Epidermal melanocyte (primary cell): ENCODE results near the gene IFT80.
"Not testable (repeated sequence)": the region's sequence is repeated elsewhere in the genome, so short reads cannot be mapped to it uniquely, and the experiment has no call there.

Source experiments
- DNase-seq: peaks from one replicate; pipeline ENCODE4 v3.0.0; 2011; ENCODE audit warnings: low spot score; ENCODE audit not compliant: insufficient read length

The IFT80 gene

DNA sequence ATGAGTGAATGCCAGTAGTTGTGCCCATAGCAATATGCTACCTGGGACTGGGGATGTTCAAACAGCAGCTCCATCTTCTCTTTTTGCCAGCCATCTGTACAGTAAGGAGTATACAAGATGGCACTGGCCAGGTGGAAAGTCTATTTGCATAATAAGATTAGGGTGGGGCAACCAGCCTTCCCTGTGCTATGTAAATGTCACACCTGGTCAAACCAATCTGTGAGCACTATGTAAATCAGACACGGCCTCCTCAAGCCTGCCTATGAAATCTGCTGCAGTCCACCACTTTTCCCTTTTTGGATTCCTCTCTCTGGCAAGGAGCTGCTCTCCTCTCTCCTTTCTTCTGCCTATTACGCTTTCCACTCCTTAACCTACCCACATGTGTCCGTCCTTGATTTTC, 120.8 kb downstream of the IFT80 start:
- no peak for DNase-seq

DNA sequence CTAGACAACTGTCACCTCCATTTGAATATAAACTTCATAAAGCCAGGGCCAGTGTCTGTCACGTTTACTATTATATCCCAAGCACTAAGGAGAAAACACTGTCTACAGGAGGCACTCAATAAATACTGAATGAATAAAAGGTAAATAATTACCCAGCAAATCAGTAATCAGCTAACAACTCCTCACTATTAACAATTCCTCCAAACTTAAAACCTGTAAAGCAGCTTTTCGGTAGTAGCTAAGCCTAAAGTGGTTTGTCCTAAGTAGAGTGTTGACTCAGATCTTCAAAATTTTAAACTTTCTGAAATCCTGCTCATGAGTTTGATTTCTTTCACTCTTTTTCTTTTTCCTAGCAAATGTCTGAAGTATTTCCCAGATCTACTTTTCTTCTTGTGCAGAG, 133.9 kb downstream of the IFT80 start:
- no peak for DNase-seq

GRCh38 chr3:160260587-160261270, 138.3 kb downstream of the IFT80 start:
- no peak for DNase-seq

DNA sequence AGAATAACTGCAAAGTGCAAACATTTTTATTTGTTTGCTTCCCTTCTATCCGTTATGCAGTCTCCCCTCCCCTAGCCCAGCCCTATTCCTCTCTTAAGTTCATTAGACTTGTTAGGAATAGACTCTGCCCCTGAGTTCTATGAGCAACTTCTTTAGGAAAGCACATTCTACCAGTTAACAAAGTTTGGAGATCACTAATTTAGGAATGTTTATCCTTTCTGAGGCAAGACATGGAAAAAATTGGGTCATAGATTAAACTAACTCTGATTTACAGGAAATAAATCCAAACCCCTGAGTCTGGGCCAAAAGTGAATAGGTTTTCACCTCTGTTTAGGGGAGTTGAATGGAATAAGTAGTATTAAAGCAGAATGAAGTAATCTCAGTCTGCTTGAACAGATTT, 139.4 kb downstream of the IFT80 start:
- no peak for DNase-seq

DNA sequence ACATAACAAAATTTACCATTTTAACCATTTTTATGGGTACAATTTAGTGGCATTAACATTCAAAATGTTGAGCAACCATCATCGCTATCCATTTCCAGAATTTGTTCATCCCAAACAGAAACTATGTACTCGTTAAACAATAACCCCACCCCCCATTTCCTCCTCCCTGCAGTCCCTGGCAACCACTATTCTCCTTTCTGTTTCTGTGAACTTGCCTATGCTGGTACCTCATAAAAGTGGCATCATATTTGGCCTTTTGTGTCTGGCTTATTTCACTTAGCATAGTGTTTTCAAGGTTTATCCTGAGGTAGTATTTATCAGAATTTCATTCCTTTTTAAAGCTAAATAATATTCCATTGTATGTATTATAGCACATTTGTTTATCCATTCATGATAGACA, 141.4 kb downstream of the IFT80 start:
- DNase-seq: no peak

- no peak for DNase-seq
Observed at GRCh38 chr3:160253298-160253697, 145.7 kb downstream of the IFT80 start.

DNA sequence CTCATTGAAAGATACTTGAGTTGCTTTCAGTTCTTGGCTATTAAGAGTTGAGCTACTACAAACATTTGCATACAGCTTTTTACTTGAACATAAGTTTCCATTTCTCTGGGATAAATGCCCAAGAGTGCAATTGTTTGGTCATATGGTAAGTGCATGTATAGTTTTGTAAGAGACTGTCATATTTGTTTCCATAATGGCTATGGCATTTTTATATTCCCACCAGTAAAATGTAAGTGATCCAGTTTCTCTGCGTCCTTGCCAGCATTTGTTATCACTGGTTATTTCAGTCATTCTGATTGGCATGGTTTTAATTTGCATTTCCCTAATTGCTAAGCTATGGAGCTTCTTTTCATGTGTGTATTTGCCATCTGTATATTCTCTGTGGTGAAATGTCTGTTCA, 151.3 kb downstream of the IFT80 start:
- no peak for DNase-seq

DNA sequence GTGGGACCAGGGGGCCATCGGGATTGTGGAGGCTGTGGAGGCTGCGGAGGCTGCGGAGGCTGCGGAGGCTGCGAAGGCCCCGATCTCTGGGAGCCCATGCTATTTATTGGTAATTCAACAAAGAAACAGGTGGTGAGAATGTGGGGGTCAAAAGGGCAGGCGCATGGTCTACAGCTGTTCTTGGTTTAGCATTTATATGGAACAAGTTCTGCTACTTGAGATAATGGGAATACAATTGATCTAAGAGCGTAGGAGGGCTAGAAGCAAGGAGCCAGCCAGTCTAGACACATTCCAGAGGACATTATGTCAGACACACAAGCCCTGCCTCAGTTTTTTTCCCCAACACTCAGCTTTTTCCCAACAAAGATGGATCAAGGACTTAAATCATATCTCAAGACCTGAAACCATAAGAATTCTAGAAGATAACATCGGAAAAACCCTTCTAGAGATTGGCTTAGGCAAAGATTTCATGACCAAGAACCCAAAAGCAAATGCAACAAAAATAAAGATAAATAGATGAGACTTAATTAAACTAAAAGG, 153.7 kb downstream of the IFT80 start:
- no peak for DNase-seq

DNA sequence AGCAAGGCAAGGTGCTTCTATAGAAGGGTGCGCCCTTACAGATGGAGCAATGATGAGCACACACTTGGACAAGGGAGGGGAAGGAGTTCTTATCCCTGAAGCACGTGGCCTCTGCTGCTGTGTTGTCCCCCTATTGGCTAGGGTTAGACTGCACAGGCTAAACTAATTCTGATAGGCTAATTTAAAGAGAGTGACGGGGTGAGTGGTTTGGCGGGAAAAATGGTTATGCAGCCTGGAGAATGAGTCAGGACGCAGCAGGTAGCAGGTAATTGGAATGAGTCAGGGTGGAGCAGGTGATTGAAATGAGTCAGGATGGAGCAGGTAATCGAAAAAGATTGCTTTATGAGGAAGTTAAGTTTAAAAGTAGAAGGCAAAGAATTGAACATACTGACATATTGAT, 158.3 kb downstream of the IFT80 start:
- DNase-seq: not testable (repeated sequence)

DNA sequence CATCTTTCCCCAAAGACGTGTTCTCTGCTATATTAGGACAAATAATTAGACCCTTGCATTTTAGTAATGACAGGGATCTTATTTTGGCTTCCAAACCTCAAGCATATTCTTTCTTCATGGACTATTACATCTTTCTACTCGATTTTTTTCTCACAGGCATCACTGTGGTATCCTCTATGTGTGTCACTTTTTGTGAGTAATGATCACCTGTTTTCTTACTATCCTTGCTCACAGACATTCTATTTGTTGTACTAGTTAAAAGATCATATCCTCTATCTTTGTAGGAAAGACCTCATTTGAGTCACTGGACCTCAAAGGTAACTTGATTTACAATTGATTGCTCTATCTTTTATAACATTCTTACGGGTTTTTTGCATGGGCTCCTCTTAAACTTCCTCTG, 167.0 kb downstream of the IFT80 start:
- DNase-seq: no peak

DNA sequence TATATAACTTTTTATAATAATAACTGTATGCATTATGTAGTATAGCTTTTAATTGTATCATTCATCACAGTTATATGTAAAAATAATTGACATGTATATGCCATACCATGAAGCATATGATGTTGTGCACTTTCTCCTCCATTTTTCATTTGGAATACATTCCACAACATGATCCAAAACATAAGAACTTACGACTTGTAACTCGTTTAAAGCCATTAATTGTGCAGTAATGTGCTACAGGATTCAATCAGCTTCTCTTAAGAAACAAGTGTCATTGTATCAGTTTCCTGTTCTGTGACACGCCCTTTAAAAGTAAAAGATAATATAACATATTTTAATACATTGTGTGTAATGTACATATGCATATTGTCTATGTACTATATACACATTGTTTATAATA, 171.6 kb downstream of the IFT80 start:
- DNase-seq: no peak

DNA sequence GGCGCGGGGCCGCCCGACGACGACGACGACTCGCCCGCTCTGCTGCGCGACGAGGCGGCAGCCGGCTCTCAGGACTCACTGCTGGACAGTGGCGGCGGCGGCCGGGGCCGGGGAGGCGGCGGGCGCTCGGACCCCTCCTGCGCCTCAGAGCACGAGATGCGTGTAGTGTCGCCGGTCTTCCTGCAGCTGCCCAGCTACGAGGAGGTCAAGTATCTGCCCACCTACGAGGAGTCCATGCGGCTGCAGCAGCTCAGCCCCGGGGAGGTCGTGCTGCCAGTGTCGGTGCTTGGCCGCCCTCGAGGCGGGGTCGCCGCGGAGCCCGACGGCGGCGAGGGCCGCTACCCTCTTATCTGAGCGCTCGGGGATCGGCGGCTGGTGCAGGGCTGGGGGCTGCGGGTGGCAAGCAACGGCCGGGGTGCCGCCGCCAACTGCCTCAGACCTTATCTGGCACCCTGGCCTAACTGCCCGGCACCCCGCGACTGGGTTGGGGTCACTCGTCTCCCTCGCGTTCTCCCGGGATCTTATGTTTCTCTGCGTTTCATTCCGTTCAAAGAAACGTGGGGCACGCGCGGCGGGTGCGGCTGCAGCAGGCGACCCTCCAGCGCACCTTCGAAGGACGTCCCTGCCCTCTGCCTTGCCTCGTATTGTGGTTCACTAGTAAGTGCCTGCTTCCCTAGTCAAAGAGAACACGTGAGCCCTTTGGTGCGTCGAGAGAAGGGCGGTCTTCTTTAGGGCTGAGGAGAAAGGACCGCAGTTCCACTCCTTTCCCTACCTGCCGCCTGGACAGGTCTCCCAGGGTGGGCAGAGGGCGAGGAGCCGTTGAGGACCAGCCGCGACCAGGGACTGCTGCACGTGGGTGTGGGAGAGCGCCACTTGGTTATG, 172.8 kb downstream of the IFT80 start:
- no peak for DNase-seq

DNA sequence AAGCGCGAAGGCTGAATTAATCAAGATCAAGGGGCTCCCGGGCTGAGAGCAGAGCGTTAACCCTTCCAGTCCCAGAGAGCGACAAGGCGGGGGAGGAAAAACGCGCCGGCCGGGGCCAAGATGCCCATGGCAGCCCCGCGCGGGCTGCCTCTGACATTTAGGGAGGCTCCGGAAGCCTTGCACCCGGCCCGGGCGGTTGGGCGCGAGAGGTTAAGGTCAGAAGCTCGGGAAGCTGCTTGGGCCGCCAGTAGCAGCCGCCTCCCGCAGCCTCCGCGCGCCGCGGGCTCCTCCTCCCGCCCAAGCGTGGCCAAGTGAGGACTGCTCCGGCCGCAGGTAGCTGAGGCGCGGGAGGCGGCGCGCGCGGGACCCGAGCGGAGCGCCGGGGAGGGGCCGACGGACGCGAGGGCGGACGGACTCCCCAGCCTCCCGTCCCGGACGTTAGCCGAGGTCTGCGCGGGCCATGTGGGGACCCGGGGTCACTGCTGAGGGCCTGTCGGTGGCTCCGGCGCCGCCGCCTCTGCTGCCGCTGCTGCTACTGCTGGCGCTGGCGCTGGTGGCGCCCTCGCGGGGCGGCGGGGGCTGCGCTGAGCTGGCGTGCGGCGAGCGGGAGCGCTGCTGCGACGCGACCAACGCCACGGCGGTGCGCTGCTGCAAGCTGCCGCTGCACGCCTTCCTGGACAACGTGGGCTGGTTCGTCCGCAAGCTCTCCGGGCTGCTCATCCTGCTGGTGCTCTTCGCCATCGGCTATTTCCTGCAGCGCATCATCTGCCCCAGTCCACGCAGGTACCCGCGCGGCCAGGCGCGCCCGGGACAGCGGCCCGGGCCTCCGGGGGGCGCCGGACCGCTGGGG, 173.6 kb downstream of the IFT80 start, which contains the start of gene C3orf80:
Gene C3orf80, plus strand, starts transcription at position 247 of the 850 bp plus-strand sequence. Its CDS starts 214 bp downstream, at position 461.
- DNase-seq: no peak

DNA sequence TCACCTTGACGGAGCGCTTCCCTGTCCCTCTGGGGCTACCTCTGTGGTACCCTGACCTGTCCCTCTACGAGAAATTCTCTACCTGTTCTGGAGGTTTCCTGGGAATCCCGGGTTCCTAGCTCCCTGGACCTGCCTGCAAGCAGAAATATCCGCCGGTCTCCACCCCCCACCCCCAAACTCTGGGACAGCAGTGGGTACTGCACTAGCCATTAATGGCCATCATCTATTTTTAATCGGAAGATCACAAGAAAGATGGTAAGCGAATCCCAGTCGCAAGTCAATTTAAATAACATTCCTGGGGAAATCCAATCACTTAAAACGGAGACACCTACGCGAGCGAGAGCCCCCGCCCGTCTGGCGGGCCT, 174.2 kb downstream of the IFT80 start:
- no peak for DNase-seq

DNA sequence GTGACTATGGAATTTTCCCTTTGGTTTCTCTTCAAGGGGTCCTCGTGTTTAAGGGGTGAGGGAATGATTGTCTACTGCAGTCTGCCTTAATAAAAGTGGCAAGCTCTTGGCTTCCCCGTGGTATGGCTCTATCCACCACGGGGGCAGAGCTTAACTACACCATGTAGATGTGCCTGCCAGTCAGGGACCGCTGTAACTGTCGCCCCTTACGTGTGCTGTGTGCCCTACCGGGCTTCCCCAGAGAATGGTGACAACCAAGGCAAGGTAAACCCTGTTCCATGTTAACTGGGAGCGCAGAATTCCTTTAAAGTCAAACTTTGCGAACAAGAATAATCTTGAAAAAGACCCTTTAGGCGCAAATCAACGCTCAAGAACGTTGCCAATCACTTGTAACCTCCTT, 174.8 kb downstream of the IFT80 start:
- no peak for DNase-seq

DNA sequence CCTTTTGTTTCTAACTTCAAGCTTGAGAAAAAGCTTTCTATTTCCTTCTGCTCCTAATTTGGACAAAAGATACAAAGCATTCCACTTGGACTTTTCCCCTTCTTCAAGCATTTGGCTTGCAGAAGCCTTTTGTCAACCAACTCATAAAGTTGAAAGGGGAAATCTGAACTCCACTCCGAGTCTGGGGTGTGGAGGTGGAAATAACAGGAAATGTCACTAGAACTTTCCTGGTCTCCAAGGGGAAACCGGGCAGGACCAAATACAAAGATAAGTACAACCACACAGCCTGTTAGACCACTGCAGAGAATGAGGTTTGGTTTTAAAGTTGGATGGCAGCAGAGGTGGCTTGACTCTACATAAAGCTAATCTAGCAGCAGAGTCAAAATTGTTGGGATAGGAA, 178.0 kb downstream of the IFT80 start:
- no peak for DNase-seq

- DNase-seq: no peak
Observed at GRCh38 chr3:160220038-160220437, 179.0 kb downstream of the IFT80 start.

DNA sequence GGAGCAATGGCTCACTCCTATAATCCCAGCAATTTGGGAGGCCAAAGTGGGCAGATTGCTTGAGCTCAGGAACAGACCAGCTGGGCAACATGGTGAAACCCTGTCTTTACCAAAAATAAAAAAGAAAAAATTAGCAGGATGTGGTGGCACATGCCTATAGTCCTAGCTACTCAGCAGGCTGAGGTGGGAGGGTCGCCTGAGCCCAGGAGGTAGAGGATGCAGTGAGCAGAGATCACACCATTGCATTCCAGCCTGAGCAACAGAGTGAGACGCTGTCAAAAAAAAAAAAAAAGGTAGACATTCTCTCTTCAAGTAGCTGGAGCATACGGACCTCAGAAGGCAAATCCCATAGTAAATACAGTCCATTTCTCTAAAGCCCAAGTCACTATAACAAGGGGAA, 180.9 kb downstream of the IFT80 start:
- no peak for DNase-seq

DNA sequence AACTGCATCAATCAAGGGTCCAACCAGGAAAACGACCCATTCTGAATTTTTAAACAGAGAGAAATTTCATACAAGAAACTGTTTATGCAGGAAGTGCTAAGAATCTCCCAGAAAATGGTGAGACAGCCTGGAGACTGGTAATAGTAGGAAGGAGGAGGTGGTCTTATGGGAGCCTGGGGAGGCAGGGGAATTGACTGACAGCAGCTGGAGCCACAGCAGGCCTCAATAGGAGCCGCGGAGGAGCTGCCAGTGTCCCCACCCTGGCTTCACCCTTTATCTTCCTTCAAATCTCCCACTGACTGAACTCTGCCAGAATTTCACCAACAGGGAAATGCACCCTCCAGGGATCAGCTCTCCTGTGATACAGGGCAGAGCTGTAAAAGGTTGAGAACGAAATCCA, 181.3 kb downstream of the IFT80 start:
- no peak for DNase-seq

- DNase-seq: no peak
Observed at GRCh38 chr3:160213191-160213590, 185.8 kb downstream of the IFT80 start.

- no peak for DNase-seq
Observed at GRCh38 chr3:160210799-160211221, 188.2 kb downstream of the IFT80 start.

DNA sequence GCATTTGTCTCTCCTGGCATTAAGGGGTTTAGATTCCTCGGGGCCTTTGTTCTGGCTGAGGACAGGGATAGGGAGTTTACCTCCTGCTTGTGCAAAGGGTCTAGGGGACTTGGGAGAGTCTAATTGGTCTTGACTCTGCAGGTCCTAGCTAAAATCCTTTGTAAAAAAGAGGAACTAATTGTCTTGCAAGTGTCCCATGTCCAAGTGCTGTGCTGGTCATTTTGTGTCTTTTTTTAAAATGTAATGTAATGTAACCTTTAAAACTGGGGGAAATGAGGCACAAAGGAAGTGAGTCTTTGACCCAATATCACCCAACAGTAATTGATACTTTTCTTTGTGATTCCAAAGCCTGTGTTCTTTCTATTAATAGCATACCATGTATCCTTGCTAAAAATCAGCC, 188.7 kb downstream of the IFT80 start:
- no peak for DNase-seq
